Suprapubic skin (tissue), 4 donors: ENCODE measurements around the gene COL23A1. TPM values are rescaled to one million over a fixed set of nuclear protein-coding genes. Genes with fewer than 3 reads are reported as not detected.

Experiments used
- DNase-seq, 2 donors: peaks; one replicate each; pipeline ENCODE4 v3.0.0-alpha.2; 2019; ENCODE audit warnings: low spot score in 2 of 2
- H3K27ac ChIP-seq: fragments of 200-600 bp; sonication (generic); one replicate; pipeline ENCODE4 v1.5.1; 2019
- H3K27me3 ChIP-seq: fragments of 200-600 bp; sonication (generic); one replicate; pipeline ENCODE4 v1.5.1; 2019
- H3K36me3 ChIP-seq: fragments of 200-600 bp; sonication (generic); one replicate; pipeline ENCODE4 v1.5.1; 2019
- H3K4me1 ChIP-seq: fragments of 200-600 bp; sonication (generic); one replicate; pipeline ENCODE4 v1.5.1; 2019
- H3K4me3 ChIP-seq: fragments of 200-600 bp; sonication (generic); one replicate; pipeline ENCODE4 v1.5.1; 2019; ENCODE audit warnings: mild to moderate bottlenecking
- H3K9me3 ChIP-seq: fragments of 200-600 bp; sonication (generic); one replicate; pipeline ENCODE4 v1.5.1; 2019
- CTCF ChIP-seq, 2 donors: fragments of 200-600 bp in 1 of 2; fragments of 450-650 bp in 1 of 2; sonication (generic) in 1 of 2; IDR thresholded peaks; one replicate each; pipeline ENCODE4 v1.5.1; 2016 to 2019; ENCODE audit warnings: antibody characterized with exemption in 2 of 2, mild to moderate bottlenecking in 1 of 2, moderate library complexity in 1 of 2
- EP300 ChIP-seq: sonication (generic); formaldehyde crosslinking; IDR thresholded peaks from one replicate; pipeline ENCODE4 v1.6.1; 2017; ENCODE audit warnings: antibody characterized with exemption
- POLR2A ChIP-seq, 2 donors: fragments of 450-650 bp; IDR thresholded peaks; one replicate each; pipeline ENCODE4 v1.6.1; 2017; ENCODE audit warnings: antibody characterized with exemption in 2 of 2, mild to moderate bottlenecking in 2 of 2, moderate library complexity in 2 of 2
- POLR2AphosphoS5 ChIP-seq, 3 donors: sonication (generic); formaldehyde crosslinking; IDR thresholded peaks; one replicate each; pipeline ENCODE4 v1.6.1; 2017; ENCODE audit warnings: antibody characterized with exemption in 3 of 3
- WGBS: methylation state at CpG from one replicate; pipeline ENCODE4 v1.1.5; 2018; 5-methylcytosine and 5-hydroxymethylcytosine counted together
- total RNA-seq, 4 donors: library from RNA; depleted of rRNA; stranded (reverse); fragments of >200 nt; gene quantifications; one replicate each; pipeline ENCODE4 v1.1.0, GENCODE V29; 2016

Gene COL23A1
- total RNA-seq, 4 donors from 2014 or later: 1.6 to 4.4 (median 3.4) TPM

DNA sequence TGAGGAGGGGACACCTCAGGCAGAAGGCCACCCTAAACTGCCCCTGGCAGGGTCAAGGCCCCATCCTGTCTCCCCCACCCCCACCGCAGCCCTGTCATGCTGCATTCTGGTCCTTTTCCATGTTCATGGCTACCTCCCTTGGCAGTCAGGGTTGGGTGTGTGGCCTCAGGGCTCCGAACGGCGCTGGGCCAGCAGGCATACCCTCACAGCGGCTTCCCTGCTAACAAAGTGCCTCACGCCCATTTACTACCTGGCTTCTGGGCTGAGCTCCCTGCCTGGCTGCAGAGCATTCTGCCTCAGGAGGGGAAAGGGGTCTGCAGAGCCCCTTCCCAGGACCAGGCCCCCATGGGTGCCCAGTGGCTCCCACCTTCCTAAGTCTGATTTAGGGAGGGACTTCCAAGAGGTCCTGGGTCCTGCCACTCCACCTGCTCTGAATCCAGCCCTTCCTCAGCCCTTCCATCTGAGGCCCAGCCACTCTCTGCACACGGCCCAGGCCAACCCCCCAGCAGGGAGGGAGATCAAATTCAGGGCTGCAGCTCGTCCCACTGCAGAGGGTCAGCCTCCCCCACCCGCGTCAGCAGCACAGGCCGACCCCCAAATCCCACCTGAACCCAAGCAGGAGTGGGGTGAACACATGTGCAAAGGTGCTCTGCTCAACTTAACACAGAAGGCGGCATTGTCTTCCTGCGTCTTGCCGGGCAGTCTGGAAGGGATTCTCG lies 241.7 kb downstream of the COL23A1 start:
- Histone ChIP-seq H3K36me3 (no peaks in the 10 kb centered on the region), H3K4me3 (no peak overlapping the region), H3K27ac (no peak overlapping the region), H3K27me3 (peaks cover 5% of the 10 kb centered on the region), H3K9me3 (no peaks in the 10 kb centered on the region), H3K4me1 (peaks cover 8% of the 10 kb centered on the region)
- no peak for DNase-seq
- TF ChIP-seq POLR2AphosphoS5 (IDR thresholded peaks at IDR 0.05): no peak
- TF ChIP-seq CTCF (IDR thresholded peaks at IDR 0.05): no peak
- no peak for TF ChIP-seq EP300
- TF ChIP-seq POLR2A (IDR thresholded peaks at IDR 0.05): no peak
- WGBS: 44% methylated on average over 7 of the region's 15 CpGs

- H3K9me3 ChIP-seq: no peaks in the 10 kb centered on the region
- no peak for DNase-seq
- no peak overlapping the region for H3K4me3 ChIP-seq
- no peaks in the 10 kb centered on the region for H3K36me3 ChIP-seq
- peaks cover 5% of the 10 kb centered on the region for H3K27me3 ChIP-seq
- 84% methylated on average over 11 of the region's 11 CpGs for WGBS
- no peak overlapping the region for H3K27ac ChIP-seq
- peaks cover 8% of the 10 kb centered on the region for H3K4me1 ChIP-seq
- TF ChIP-seq POLR2A (IDR thresholded peaks at IDR 0.05) (no peak), POLR2AphosphoS5 (IDR thresholded peaks at IDR 0.05) (no peak), EP300 (no peak), CTCF (IDR thresholded peaks at IDR 0.05) (no peak)
Measured at GRCh38 chr5:178347956-178348355, 242.2 kb downstream of the COL23A1 start.

DNA sequence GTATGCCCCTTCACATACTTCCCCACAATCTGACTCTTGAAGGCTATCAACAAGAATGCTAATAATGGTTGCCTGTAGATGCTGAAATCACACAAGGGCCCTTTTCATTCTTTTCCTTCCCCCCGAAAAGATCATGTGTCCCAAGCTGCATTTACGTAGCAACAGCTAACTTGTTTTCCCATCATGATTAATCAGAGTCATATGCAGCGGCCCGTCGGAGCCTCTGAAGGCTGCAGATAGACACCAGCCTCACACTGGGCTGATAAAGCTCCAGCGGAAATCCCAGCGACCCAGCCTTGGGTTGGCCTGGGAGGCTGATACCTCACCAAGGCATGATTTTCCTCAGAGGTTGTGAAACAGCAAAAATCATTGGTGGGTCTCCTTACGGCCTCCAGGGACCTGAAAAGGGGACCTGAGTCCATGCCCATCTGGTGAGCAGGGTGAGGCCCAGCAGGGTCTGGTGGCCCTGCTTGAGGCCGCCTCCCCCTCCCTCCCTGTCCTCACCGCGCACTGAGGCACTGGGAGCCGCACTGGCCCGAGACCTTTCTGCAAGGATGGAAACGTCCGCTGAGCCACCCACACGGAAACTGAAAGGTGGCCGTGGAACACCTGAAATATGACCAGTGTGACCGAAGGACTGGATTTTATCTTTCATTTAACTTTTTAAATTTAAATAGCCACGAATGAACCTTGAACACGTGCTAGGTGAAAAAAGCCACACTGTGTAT lies 243.4 kb downstream of the COL23A1 start:
- Histone ChIP-seq H3K36me3 (no peaks in the 10 kb centered on the region), H3K4me1 (peaks cover 8% of the 10 kb centered on the region), H3K9me3 (no peaks in the 10 kb centered on the region), H3K27ac (no peak overlapping the region), H3K4me3 (no peak overlapping the region), H3K27me3 (peaks cover 9% of the 10 kb centered on the region)
- WGBS: 93% methylated on average over 17 of the region's 20 CpGs
- DNase-seq: no peak
- TF ChIP-seq CTCF (IDR thresholded peaks at IDR 0.05): no peak
- TF ChIP-seq POLR2A (IDR thresholded peaks at IDR 0.05): no peak
- no peak for TF ChIP-seq EP300
- no peak for TF ChIP-seq POLR2AphosphoS5 (IDR thresholded peaks at IDR 0.05)

DNA sequence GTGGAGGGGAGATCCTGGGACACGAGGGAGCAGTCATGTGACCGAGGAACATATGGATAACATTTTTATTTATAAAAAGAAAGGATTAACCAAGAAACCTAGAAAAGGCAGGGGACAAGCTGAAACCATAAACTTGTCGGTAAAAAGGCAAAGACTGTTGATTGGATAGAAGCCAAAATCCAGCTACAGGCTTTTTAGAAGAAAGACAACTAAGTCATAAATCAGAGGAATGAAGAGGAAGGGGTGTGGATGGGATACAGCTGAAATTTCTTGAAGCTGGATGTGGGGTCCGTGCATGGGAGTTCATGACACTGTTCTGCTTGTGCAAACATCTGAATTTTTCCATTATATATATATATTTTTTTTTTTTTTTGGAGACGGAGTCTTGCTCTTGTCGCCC lies 246.9 kb downstream of the COL23A1 start:
- Histone ChIP-seq H3K36me3 (no peaks in the 10 kb centered on the region), H3K27me3 (peaks cover 9% of the 10 kb centered on the region), H3K9me3 (no peaks in the 10 kb centered on the region), H3K27ac (no peak overlapping the region), H3K4me1 (peaks cover 14% of the 10 kb centered on the region), H3K4me3 (no peak overlapping the region)
- 64% methylated on average over 6 of the region's 6 CpGs for WGBS
- no peak for DNase-seq
- no peak for TF ChIP-seq EP300
- TF ChIP-seq CTCF (IDR thresholded peaks at IDR 0.05): no peak
- no peak for TF ChIP-seq POLR2A (IDR thresholded peaks at IDR 0.05)
- TF ChIP-seq POLR2AphosphoS5 (IDR thresholded peaks at IDR 0.05): no peak

DNA sequence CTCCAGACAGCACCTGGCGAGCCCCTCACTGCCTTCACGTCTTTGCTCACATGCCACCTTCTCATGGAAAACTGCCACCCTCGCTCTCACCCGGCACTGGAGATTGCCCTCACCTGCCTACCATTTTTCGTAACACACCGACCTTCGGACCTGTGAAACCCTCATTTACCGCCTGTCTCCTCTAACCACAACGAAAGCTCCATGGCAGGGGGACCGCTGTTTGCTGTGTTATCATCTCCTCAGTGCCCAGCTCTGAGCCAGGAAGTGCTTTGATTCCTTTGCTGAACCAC lies 248.4 kb downstream of the COL23A1 start:
- Histone ChIP-seq H3K27ac (no peak overlapping the region), H3K27me3 (peaks cover 8% of the 10 kb centered on the region), H3K36me3 (no peaks in the 10 kb centered on the region), H3K4me1 (peaks cover 14% of the 10 kb centered on the region), H3K9me3 (no peaks in the 10 kb centered on the region), H3K4me3 (no peak overlapping the region)
- TF ChIP-seq POLR2AphosphoS5 (IDR thresholded peaks at IDR 0.05) (no peak), EP300 (no peak), CTCF (IDR thresholded peaks at IDR 0.05) (no peak), POLR2A (IDR thresholded peaks at IDR 0.05) (no peak)
- DNase-seq: no peak
- WGBS: 91% methylated on average over 10 of the region's 10 CpGs
